GM12864 (cell line): ENCODE results near the gene HIPK4.
A peak's percentile ranks its signal among the peaks of the same experiment; 100 is the strongest.

Experiments
- DNase-seq: peaks from one replicate; pipeline ENCODE4 v3.0.0-alpha.2; 2011; ENCODE audit warnings: low read depth
- H3K4me3 ChIP-seq: 2 replicates; pipeline ENCODE4 v1.5.1; 2011; ENCODE audit warnings: mild to moderate bottlenecking, low read depth, low read length, control low read depth
- CTCF ChIP-seq: IDR thresholded peaks from 2 replicates; pipeline ENCODE4 v1.5.1; 2011; ENCODE audit warnings: low read depth, mild to moderate bottlenecking, moderate library complexity, low read length, control low read depth, inconsistent platforms; ENCODE audit errors: missing control alignments

HIPK4 gene

GRCh38 chr19:40348125-40348913, 41.7 kb downstream of the HIPK4 start, which contains the start of the genes C19orf47 and PLD3:
Gene C19orf47, minus strand, starts transcription at chr19:40348397. Its CDS starts 6,540 bp downstream, at chr19:40341857.
Gene PLD3, plus strand, starts transcription at chr19:40348695. Its CDS starts 17,789 bp downstream, at chr19:40366484.
- peak; percentile 97 for DNase-seq
- H3K4me3 ChIP-seq: peak within 1 kb of the TSS; percentile 95
- TF ChIP-seq CTCF: no peak

- TF ChIP-seq CTCF: no peak
- DNase-seq: no peak
- no peak overlapping the region for H3K4me3 ChIP-seq
These were observed 45.6 kb downstream of the HIPK4 start for GRCh38 chr19:40344422-40344821.

GRCh38 chr19:40342644-40343311, 47.2 kb downstream of the HIPK4 start:
- DNase-seq: no peak
- no peak for TF ChIP-seq CTCF
- no peak overlapping the region for H3K4me3 ChIP-seq

- no peak for TF ChIP-seq CTCF
- no peak for DNase-seq
- H3K4me3 ChIP-seq: no peak overlapping the region
These were observed 48.1 kb downstream of the HIPK4 start for GRCh38 chr19:40341601-40342482.

- no peak for TF ChIP-seq CTCF
- H3K4me3 ChIP-seq: no peak overlapping the region
- DNase-seq: no peak
These were observed 50.8 kb downstream of the HIPK4 start for GRCh38 chr19:40339018-40339728.

- DNase-seq: no peak
- TF ChIP-seq CTCF: no peak
- no peak overlapping the region for H3K4me3 ChIP-seq
These were observed 52.4 kb downstream of the HIPK4 start for GRCh38 chr19:40337594-40337993.
